Activated CD8-positive, alpha-beta T cell treated with anti-CD3 and anti-CD28 coated beads for 36 hours (primary cell): ENCODE measurements around the gene SCGB1A1. TPM values are rescaled to one million over a fixed set of nuclear protein-coding genes. Genes with fewer than 3 reads are reported as not detected.

Experiments used
- ATAC-seq: fragments of 200-7000 bp; cut with Tn5 transposase; one replicate; pipeline ENCODE4 v1.10.0; 2021; ENCODE audit warnings: mild to moderate bottlenecking, moderate library complexity
- CTCF ChIA-PET: fragments of 350-600 bp; sonication (Branson Sonifier 250); formaldehyde crosslinking; loops from one replicate; lab custom pipeline; 2021; ENCODE audit warnings: antibody characterized with exemption; lab: Charles Lee
- POLR2A ChIA-PET: fragments of 350-600 bp; sonication (Branson Sonifier 250); formaldehyde crosslinking; loops from one replicate; lab custom pipeline; 2021; ENCODE audit warnings: antibody characterized with exemption; lab: Charles Lee
- DNase-seq: peaks from one replicate; pipeline ENCODE4 v3.0.0-alpha.2; 2020
- H3K27ac Mint-ChIP-seq: one replicate; pipeline ENCODE4 v1.8.0; 2021; ENCODE audit warnings: mild to moderate bottlenecking, mixed read lengths
- H3K27me3 Mint-ChIP-seq: one replicate; pipeline ENCODE4 v1.8.0; 2021; ENCODE audit warnings: mixed read lengths
- H3K36me3 Mint-ChIP-seq: one replicate; pipeline ENCODE4 v1.8.0; 2021; ENCODE audit warnings: low read depth, mixed read lengths
- H3K4me1 Mint-ChIP-seq: one replicate; pipeline ENCODE4 v1.8.0; 2021; ENCODE audit warnings: low read depth, mixed read lengths
- H3K4me3 Mint-ChIP-seq: one replicate; pipeline ENCODE4 v1.8.0; 2021; ENCODE audit warnings: mild to moderate bottlenecking, moderate library complexity, mixed read lengths
- H3K9me3 Mint-ChIP-seq: one replicate; pipeline ENCODE4 v1.8.0; 2021; ENCODE audit warnings: mixed read lengths
- CTCF ChIP-seq: fragments of 200-600 bp; IDR thresholded peaks from one replicate; pipeline ENCODE4 v1.8.0; 2022; ENCODE audit warnings: antibody characterized with exemption, mild to moderate bottlenecking
- intact Hi-C: fragments of 100-400 bp; cut with micrococcal nuclease; formaldehyde crosslinking; loops from one replicate; pipeline ENCODE4 v1.10.0; 2022
- total RNA-seq, 2 experiments: library from RNA; stranded (reverse); gene quantifications; one replicate each; pipeline ENCODE4 v1.2.3, GENCODE V29; 2021

Gene SCGB1A1
- total RNA-seq, 2 experiments from 2014 or later = not detected

- Mint-ChIP-seq H3K36me3 (peaks cover 2% of the 10 kb centered on the region), H3K27ac (no peak overlapping the region), H3K9me3 (no peaks in the 10 kb centered on the region), H3K4me1 (peaks cover 32% of the 10 kb centered on the region), H3K4me3 (no peak overlapping the region), H3K27me3 (no peaks in the 10 kb centered on the region)
- DNase-seq (no peak), ATAC-seq (no peak)
- intact Hi-C loops = no loop called here
- ChIA-PET POLR2A (interaction anchor here (1.4 to 1.6 kb wide), 3 partner anchors 28 to 195 kb away, joined by 3 to 7 read pairs (median 4); partner anchors contain the start of gene TUT1), CTCF (interaction anchor here (0.8 to 9.0 kb wide), 23 partner anchors 8 to 312 kb away, joined by 3 to 72 read pairs (median 4); partner anchors contain the start of gene GNG3)
- TF ChIP-seq CTCF = no peak
These were observed 22.8 kb upstream of the SCGB1A1 start for GRCh38 chr11:62395885-62396551.

- H3K27me3 Mint-ChIP-seq = no peaks in the 10 kb centered on the region
- POLR2A ChIA-PET = interaction anchor here (0.8 to 1.0 kb wide), 2 partner anchors 30 to 168 kb away, joined by 3 read pairs; no protein-coding TSS in a partner anchor
These were observed 20.5 kb upstream of the SCGB1A1 start for GRCh38 chr11:62398011-62398994.

DNA sequence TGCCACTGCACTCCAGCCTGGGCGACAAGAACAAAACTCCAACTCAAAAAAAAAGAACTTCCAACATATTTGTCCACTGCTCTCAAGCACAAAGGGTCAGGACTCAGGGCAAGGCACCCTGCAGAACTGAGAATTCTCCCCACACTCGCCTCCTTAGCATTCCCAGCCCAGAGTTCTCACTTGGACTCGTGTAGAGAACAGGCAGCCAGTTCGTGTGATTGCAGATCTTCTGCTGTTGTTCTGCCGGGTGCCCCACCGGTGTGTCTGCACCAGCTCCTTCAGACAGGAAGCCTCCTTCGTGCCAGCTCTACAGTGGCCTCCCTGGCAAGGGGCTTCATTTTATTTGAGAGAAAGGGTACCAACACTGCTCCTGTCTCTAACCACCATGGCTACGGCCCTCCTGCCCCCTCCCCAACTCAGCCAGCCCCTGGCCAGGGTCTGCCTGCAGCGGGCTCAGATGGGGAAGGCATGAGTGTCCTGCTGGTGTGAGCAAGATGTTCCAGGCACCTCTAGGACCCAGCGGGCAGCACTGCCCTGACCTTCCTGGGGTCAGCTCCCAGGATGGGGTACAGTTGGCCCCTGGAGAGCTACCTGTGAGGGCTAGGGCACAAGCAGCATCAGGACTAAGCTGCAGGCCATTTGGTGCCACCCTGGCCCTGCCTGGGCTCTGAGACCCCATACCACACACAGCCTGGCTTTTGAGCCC lies 19.5 kb upstream of the SCGB1A1 start:
- Mint-ChIP-seq H3K4me1 (peaks cover 49% of the 10 kb centered on the region), H3K27ac (no peak overlapping the region), H3K4me3 (no peak overlapping the region), H3K9me3 (no peaks in the 10 kb centered on the region), H3K27me3 (no peaks in the 10 kb centered on the region), H3K36me3 (peaks cover 2% of the 10 kb centered on the region)
- TF ChIP-seq CTCF = no peak
- no peak for DNase-seq
- ATAC-seq = no peak
- intact Hi-C loops = no loop called here
- ChIA-PET POLR2A (interaction anchor here (0.8 to 1.0 kb wide), 2 partner anchors 29 to 167 kb away, joined by 3 read pairs; no protein-coding TSS in a partner anchor), CTCF (interaction anchor here (1.0 to 4.6 kb wide), 6 partner anchors 19 to 162 kb away, joined by 3 to 34 read pairs (median 4); no protein-coding TSS in a partner anchor)

More at GRCh38 chr11:62398011-62398994, 20.5 kb upstream of the SCGB1A1 start:
- no peak for DNase-seq
- no peak for TF ChIP-seq CTCF
- Mint-ChIP-seq H3K9me3 (no peaks in the 10 kb centered on the region), H3K27ac (no peak overlapping the region), H3K4me1 (peaks cover 50% of the 10 kb centered on the region), H3K4me3 (no peak overlapping the region), H3K36me3 (peaks cover 2% of the 10 kb centered on the region)
- no peak for ATAC-seq
- CTCF ChIA-PET = interaction anchor here (1.0 to 4.6 kb wide), 4 partner anchors 27 to 163 kb away, joined by 3 to 34 read pairs (median 4); no protein-coding TSS in a partner anchor
- intact Hi-C loops = no loop called here

DNA sequence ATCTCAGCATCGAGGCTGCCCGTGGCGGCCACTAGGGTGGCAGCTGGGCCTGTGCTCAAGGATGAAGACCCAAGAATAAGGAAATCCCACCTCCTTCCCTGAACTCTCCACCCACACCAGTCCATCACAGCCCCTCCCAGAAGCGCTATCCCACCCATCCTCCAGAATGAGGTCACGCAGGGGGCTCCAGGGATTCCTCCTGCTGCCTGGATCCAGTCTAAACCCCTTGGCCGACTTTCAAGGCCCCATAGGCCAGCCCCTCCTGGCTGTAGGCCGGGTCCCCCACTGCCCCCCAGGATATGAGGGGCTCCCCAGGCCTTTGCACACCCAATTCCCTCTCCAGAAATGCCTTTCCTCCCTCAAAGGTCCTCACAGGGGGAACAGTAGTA lies 19.0 kb upstream of the SCGB1A1 start:
- CTCF ChIA-PET = interaction anchor here (0.7 to 4.6 kb wide), 6 partner anchors 20 to 161 kb away, joined by 3 to 34 read pairs (median 4); no protein-coding TSS in a partner anchor
- ATAC-seq (no peak), DNase-seq (no peak)
- TF ChIP-seq CTCF = no peak
- Mint-ChIP-seq H3K36me3 (peaks cover 2% of the 10 kb centered on the region), H3K27ac (no peak overlapping the region), H3K4me3 (no peak overlapping the region), H3K27me3 (no peaks in the 10 kb centered on the region), H3K9me3 (no peaks in the 10 kb centered on the region), H3K4me1 (peaks cover 48% of the 10 kb centered on the region)
- POLR2A ChIA-PET = interaction anchor here (1.0 kb wide), 1 partner anchor 166 kb away, joined by 3 read pairs; no protein-coding TSS in a partner anchor
- intact Hi-C loops = no loop called here
